Esophagus muscularis mucosa (tissue), 3 donors: Measurements from ENCODE around the gene ROPN1B.
"Not testable (repeated sequence)": the region's sequence is repeated elsewhere in the genome, so short reads cannot be mapped to it uniquely, and the experiment has no call there.

ENCODE experiments used
- CTCF ChIP-seq, 3 experiments: fragments of 200-600 bp in 2 of 3; fragments of 450-650 bp in 1 of 3; sonication (generic) in 2 of 3; IDR thresholded peaks; one replicate each; pipeline ENCODE4 v1.5.1; 2017 to 2019; ENCODE audit warnings: antibody characterized with exemption in 3 of 3, mild to moderate bottlenecking in 2 of 3, moderate library complexity in 1 of 3
- POLR2A ChIP-seq: fragments of 450-650 bp; IDR thresholded peaks from one replicate; pipeline ENCODE4 v1.6.1; 2017; ENCODE audit warnings: antibody characterized with exemption, moderate library complexity, mild to moderate bottlenecking, low read depth
- POLR2AphosphoS5 ChIP-seq, 2 donors: sonication (generic); formaldehyde crosslinking; IDR thresholded peaks; one replicate each; pipeline ENCODE4 v1.6.1; 2017; ENCODE audit warnings: antibody characterized with exemption in 2 of 2

DNA sequence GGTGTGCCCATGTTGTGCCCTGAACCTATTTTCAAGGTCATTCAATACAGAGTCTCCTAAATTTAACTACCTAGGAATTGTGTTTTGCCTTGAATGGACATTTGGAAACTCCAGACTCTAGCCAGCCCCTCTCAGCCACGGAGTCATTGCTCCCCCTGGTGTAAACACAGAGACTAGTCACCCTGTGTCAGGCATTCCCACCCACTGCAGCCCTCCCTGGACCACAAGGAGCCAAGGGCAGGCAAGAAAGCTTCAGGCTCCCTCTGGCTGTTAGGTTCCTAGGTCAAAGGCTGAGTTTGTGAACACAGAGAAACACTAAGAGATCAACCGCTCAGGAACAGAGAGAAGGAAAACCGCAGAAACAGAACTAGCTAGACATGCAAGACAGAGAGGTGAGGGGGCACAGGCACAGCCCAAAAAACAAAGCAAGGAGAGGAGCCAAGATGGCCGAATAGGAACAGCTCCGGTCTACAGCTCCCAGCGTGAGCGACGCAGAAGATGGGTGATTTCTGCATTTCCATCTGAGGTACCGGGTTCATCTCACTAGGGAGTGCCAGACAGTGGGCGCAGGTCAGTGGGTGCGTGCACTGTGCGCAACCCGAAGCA, 32.7 kb upstream of the ROPN1B start:
- peak in 2 of 3 experiments; percentile 27 to 39 for TF ChIP-seq CTCF (IDR thresholded peaks at IDR 0.05)
- not testable (repeated sequence) for TF ChIP-seq POLR2AphosphoS5 (IDR thresholded peaks at IDR 0.05); POLR2A
